Measurements from ENCODE around the gene ERG. TPM values are rescaled to one million over a fixed set of nuclear protein-coding genes. Genes with fewer than 3 reads are reported as not detected.

The ERG gene
- total RNA-seq, 6 experiments from 2014 or later, result 3.1 to 6.4 (median 5.2) TPM

GRCh38 chr21:38511198-38511597 lies 12.9 kb upstream of the ERG start:
- Histone ChIP-seq H3K4me3 (no peak overlapping the region), H3K36me3 (no peaks in the 10 kb centered on the region), H3K9me3 (no peaks in the 10 kb centered on the region), H3K4me1 (peaks cover 0 to under 1% (median 0%) of the 10 kb centered on the region in 4 donors), H3K27me3 (no peaks in the 10 kb centered on the region), H3K27ac (no peak overlapping the region)
- intact Hi-C loops (cut with DNase I), result no loop called here
- DNase-seq, result no peak
- no peak for TF ChIP-seq CTCF (IDR thresholded peaks at IDR 0.05)
- no peak for TF ChIP-seq POLR2A (IDR thresholded peaks at IDR 0.05)
- 42% methylated on average over 1 of the region's 1 CpG for WGBS (ENCODE audit: insufficient coverage, low coverage, low lambda C conversion rate, missing lambda C conversion rate)
- no peak for ATAC-seq

- H3K36me3 ChIP-seq, result no peaks in the 10 kb centered on the region
- H3K4me1 ChIP-seq, result peaks cover 0 to 5% (median 0%) of the 10 kb centered on the region in 4 donors
- TF ChIP-seq POLR2A (IDR thresholded peaks at IDR 0.05), result no peak
- TF ChIP-seq CTCF (IDR thresholded peaks at IDR 0.05), result no peak
- ATAC-seq (no peak), DNase-seq (no peak)
- no peak overlapping the region for H3K4me3 ChIP-seq
- no peak overlapping the region for H3K27ac ChIP-seq
- intact Hi-C loops (cut with DNase I), result loop anchor here in 1 of 2 donors (10.0 kb wide), 1 partner anchor 637 kb away; no protein-coding TSS in a partner anchor
- no peaks in the 10 kb centered on the region for H3K9me3 ChIP-seq
- WGBS (ENCODE audit: insufficient coverage, low coverage, low lambda C conversion rate, missing lambda C conversion rate), result 32% methylated on average over 3 of the region's 4 CpGs
- H3K27me3 ChIP-seq, result no peaks in the 10 kb centered on the region
These were observed 9.2 kb upstream of the ERG start for GRCh38 chr21:38507374-38507942.

GRCh38 chr21:38506661-38507281 lies 8.5 kb upstream of the ERG start:
- intact Hi-C loops (cut with DNase I), result loop anchor here in 1 of 2 donors (10.0 kb wide), 1 partner anchor 638 kb away; no protein-coding TSS in a partner anchor
- no peaks in the 10 kb centered on the region for H3K27me3 ChIP-seq
- no peaks in the 10 kb centered on the region for H3K36me3 ChIP-seq
- peaks cover 0 to 5% (median 0%) of the 10 kb centered on the region in 4 donors for H3K4me1 ChIP-seq
- no peak overlapping the region for H3K27ac ChIP-seq
- TF ChIP-seq CTCF (IDR thresholded peaks at IDR 0.05) (no peak), POLR2A (IDR thresholded peaks at IDR 0.05) (no peak)
- DNase-seq (no peak), ATAC-seq (peak; percentile 40 to 58 (median 50))
- 39% methylated on average over 13 of the region's 24 CpGs for WGBS (ENCODE audit: insufficient coverage, low coverage, low lambda C conversion rate, missing lambda C conversion rate)
- no peaks in the 10 kb centered on the region for H3K9me3 ChIP-seq
- H3K4me3 ChIP-seq, result no peak overlapping the region

GRCh38 chr21:38505654-38506523 lies 7.6 kb upstream of the ERG start:
- H3K36me3 ChIP-seq, result no peaks in the 10 kb centered on the region
- no peak overlapping the region for H3K4me3 ChIP-seq
- TF ChIP-seq CTCF (IDR thresholded peaks at IDR 0.05) (peak; percentile 60 to 82 (median 76)), POLR2A (IDR thresholded peaks at IDR 0.05) (no peak)
- DNase-seq (no peak), ATAC-seq (peak; percentile 92 to 97 (median 94))
- peaks cover 0 to 5% (median 0%) of the 10 kb centered on the region in 4 donors for H3K4me1 ChIP-seq
- H3K9me3 ChIP-seq, result no peaks in the 10 kb centered on the region
- no peak overlapping the region for H3K27ac ChIP-seq
- WGBS (ENCODE audit: insufficient coverage, low coverage, low lambda C conversion rate, missing lambda C conversion rate), result 13% methylated on average over 9 of the region's 9 CpGs
- H3K27me3 ChIP-seq, result no peaks in the 10 kb centered on the region
- intact Hi-C loops (cut with DNase I), result loop anchor here in 1 of 2 donors (10.0 kb wide), 1 partner anchor 639 kb away; no protein-coding TSS in a partner anchor
